K562 (cell line): Measurements from ENCODE around the gene NUFIP1. TPM values are rescaled to one million over a fixed set of nuclear protein-coding genes. Genes with fewer than 3 reads are reported as not detected.

ENCODE experiments used
- ADNP ChIP-seq: fragments of 200-800 bp; sonication (Bioruptor generic); IDR thresholded peaks from 2 replicates; pipeline ENCODE4 v1.6.1; 2016; ENCODE audit warnings: missing genetic modification characterization, missing compliant biosample characterization
- CTBP1 ChIP-seq: fragments of 450-650 bp; IDR thresholded peaks from 2 replicates; pipeline ENCODE4 v1.6.1; 2016; ENCODE audit warnings: borderline replicate concordance
- DDX20 ChIP-seq: fragments of 450-650 bp; IDR thresholded peaks from 2 replicates; pipeline ENCODE4 v1.6.1; 2016; ENCODE audit warnings: missing genetic modification characterization, low read depth, mild to moderate bottlenecking, missing compliant biosample characterization, moderate library complexity
- EHMT2 ChIP-seq: fragments of 450-650 bp; IDR thresholded peaks from 2 replicates; pipeline ENCODE4 v1.6.1; 2018; ENCODE audit warnings: antibody characterized with exemption
- ERF ChIP-seq: fragments of 450-650 bp; formaldehyde crosslinking; IDR thresholded peaks from 2 replicates; pipeline ENCODE4 v1.4.0; 2020; ENCODE audit warnings: mild to moderate bottlenecking, mixed read lengths
- IRF2 ChIP-seq: sonication (generic); formaldehyde crosslinking; IDR thresholded peaks from 2 replicates; pipeline ENCODE4 v1.8.1; 2022; ENCODE audit warnings: mild to moderate bottlenecking, missing genetic modification reagents
- IRF9 ChIP-seq: fragments of 450-650 bp; IDR thresholded peaks from 2 replicates; pipeline ENCODE4 v1.6.1; 2016; ENCODE audit warnings: missing biosample characterization, missing genetic modification characterization
- JUND ChIP-seq, 2 experiments: IDR thresholded peaks; 2 replicates in 1 of 2; 3 replicates in 1 of 2; pipeline ENCODE4 v1.6.1; 2011; ENCODE audit warnings: borderline replicate concordance in 2 of 2, low read depth in 2 of 2, low read length in 2 of 2, improper control_type of control experiment in 1 of 2, missing biosample characterization in 1 of 2, missing genetic modification characterization in 1 of 2, missing genetic modification reagents in 1 of 2
- KLF13 ChIP-seq: fragments of 450-650 bp; IDR thresholded peaks from 2 replicates; pipeline ENCODE4 v1.6.1; 2016; ENCODE audit warnings: missing genetic modification characterization, low read depth, mild to moderate bottlenecking, missing compliant biosample characterization, moderate library complexity, borderline replicate concordance
- MTA2 ChIP-seq: fragments of 450-650 bp; IDR thresholded peaks from 2 replicates; pipeline ENCODE4 v1.6.1; 2016; ENCODE audit warnings: low read depth
- MYC ChIP-seq, 2 experiments: fragments of 250-450 bp in 1 of 2; sonication (Bioruptor Pico) in 1 of 2; IDR thresholded peaks; 2 replicates each; pipeline versions ENCODE4 v1.5.1 to v1.6.1; 2012 to 2021; ENCODE audit warnings: low read depth in 2 of 2, borderline replicate concordance in 1 of 2, improper control_type of control experiment in 1 of 2, low read length in 1 of 2, mild to moderate bottlenecking in 1 of 2, moderate library complexity in 1 of 2
- MYNN ChIP-seq, 2 experiments: sonication (generic); formaldehyde crosslinking in 1 of 2; IDR thresholded peaks; 2 replicates each; pipeline versions ENCODE4 v1.5.0 to v1.6.1; 2016 to 2020; ENCODE audit warnings: antibody characterized with exemption in 1 of 2, missing genetic modification reagents in 1 of 2
- NCOR1 ChIP-seq: fragments of 450-650 bp; IDR thresholded peaks from 2 replicates; pipeline ENCODE4 v1.6.1; 2016; ENCODE audit warnings: mild to moderate bottlenecking, moderate library complexity
- NFE2 ChIP-seq: IDR thresholded peaks from 2 replicates; pipeline ENCODE4 v1.6.1; 2014; ENCODE audit warnings: antibody characterized with exemption, low read depth
- SIN3A ChIP-seq, 2 experiments: fragments of 150-350 bp in 1 of 2; IDR thresholded peaks; 2 replicates each; pipeline ENCODE4 v1.6.1; 2011 to 2016; ENCODE audit warnings: borderline replicate concordance in 2 of 2, low read depth in 2 of 2, low read length in 2 of 2, mild to moderate bottlenecking in 2 of 2, moderate library complexity in 2 of 2; ENCODE audit not compliant: control insufficient read depth in 1 of 2
- SIRT6 ChIP-seq: IDR thresholded peaks from one replicate; pipeline ENCODE4 v1.6.1; 2012; ENCODE audit warnings: low read depth, mild to moderate bottlenecking, control low read depth, inconsistent platforms, low read length, moderate library complexity
- SMC3 ChIP-seq: conservative IDR thresholded peaks from 2 replicates; pipeline ENCODE4 v1.6.1; 2011; ENCODE audit warnings: low read depth, low read length, improper control_type of control experiment; ENCODE audit not compliant: insufficient read depth
- SRSF7 ChIP-seq: fragments of 200-400 bp; formaldehyde crosslinking; optimal IDR thresholded peaks from 2 replicates; pipeline ENCODE3; 2017; ENCODE audit warnings: mild to moderate bottlenecking, low read depth, low read length
- TARDBP ChIP-seq: fragments of 450-650 bp; IDR thresholded peaks from 2 replicates; pipeline ENCODE4 v1.6.1; 2016
- THRB ChIP-seq: fragments of 450-650 bp; formaldehyde crosslinking; conservative IDR thresholded peaks from 2 replicates; pipeline ENCODE4 v1.4.0; 2022; ENCODE audit warnings: mild to moderate bottlenecking, missing genetic modification characterization
- ZBED1 ChIP-seq: IDR thresholded peaks from 2 replicates; pipeline ENCODE4 v1.6.1; 2014
- ZBTB34 ChIP-seq: fragments of 250-450 bp; sonication (Bioruptor Pico); IDR thresholded peaks from 2 replicates; pipeline ENCODE4 v1.8.0; 2021; ENCODE audit warnings: mild to moderate bottlenecking, moderate library complexity
- ZBTB7A ChIP-seq: IDR thresholded peaks from 2 replicates; pipeline ENCODE4 v1.6.1; 2011; ENCODE audit warnings: low read depth, mild to moderate bottlenecking, low read length, moderate library complexity, borderline replicate concordance; ENCODE audit not compliant: control insufficient read depth
- ZFX ChIP-seq: sonication (generic); formaldehyde crosslinking; IDR thresholded peaks from 2 replicates; pipeline ENCODE4 v1.8.0; 2022; ENCODE audit warnings: mild to moderate bottlenecking, missing genetic modification reagents, moderate library complexity
- polyA plus RNA-seq, 8 experiments: library from polyadenylated mRNA; depleted of rRNA in 4 of 8; stranded (reverse) in 5 of 8; unstranded in 3 of 8; fragments of >200 nt; fragmentation: Nextera tagmentation in 2 of 8; fragmentation: Illumina TruSeq in 1 of 8; extraction: Ambion mirVana in 2 of 8; extraction: Trizol in 1 of 8; gene quantifications; 2 replicates each; pipeline versions ENCODE4 v1.2.1 to v1.2.3, GENCODE V29; 2011 to 2014; ENCODE audit warnings: inconsistent platforms in 1 of 8, missing spikeins in 1 of 8
- total RNA-seq, 7 experiments: library from RNA; depleted of rRNA in 6 of 7; stranded (reverse); fragments of >200 nt in 6 of 7; fragmentation: Illumina TruSeq in 2 of 7; extraction: Trizol in 2 of 7; gene quantifications; 2 replicates each; pipeline versions ENCODE4 v1.2.1 to v1.2.3, GENCODE V29; 2011 to 2021; ENCODE audit warnings: low replicate concordance in 1 of 7

The NUFIP1 gene
- total and polyA plus RNA-seq, 9 of the 15 experiments (the other 6 are each of a cell fraction or from before 2014, with no cell fraction given) = 2.6 to 9.7 (median 4.1) TPM

GRCh38 chr13:44917589-44918325, 71.5 kb downstream of the NUFIP1 start (continued):
- TF ChIP-seq IRF9 (tag) (no peak), KLF13 (tag) (peak; percentile 77; the same call in 1 of the 2 replicates), JUND (IDR thresholded peaks at IDR 0.05; ENCODE audit: borderline replicate concordance, low read depth, low read length) (0 out of 2 replicates have a peak, but pooled peaks have one; percentile 36), JUND (tag; IDR thresholded peaks at IDR 0.05; ENCODE audit: borderline replicate concordance, low read depth, low read length) (peak; percentile 14; the same call in 1 of the 3 replicates), SMC3 (peak; percentile 22; the same call in 1 of the 2 replicates), DDX20 (tag) (no peak), ADNP (tag) (no peak), THRB (CRISPR knock-in tag) (peak; percentile 87), ZFX (CRISPR knock-in tag) (no peak; the same call in 1 of the 2 replicates), ERF (CRISPR knock-in tag) (no peak), MYNN (IDR thresholded peaks at IDR 0.05) (no peak), MYNN (CRISPR knock-in tag; IDR thresholded peaks at IDR 0.05) (no peak), MYC (IDR thresholded peaks at IDR 0.05; ENCODE audit: low read depth, low read length) (peak; percentile 64), MYC (CRISPR knock-in tag; IDR thresholded peaks at IDR 0.05; ENCODE audit: borderline replicate concordance, low read depth) (no peak), NFE2 (no peak), NCOR1 (no peak), ZBED1 (no peak), IRF2 (no peak), EHMT2 (no peak), ZBTB34 (no peak), SIN3A (IDR thresholded peaks at IDR 0.05; ENCODE audit: borderline replicate concordance in 2 of 2, control insufficient read depth in 1 of 2, low read depth in 2 of 2, low read length in 2 of 2) (no peak), SRSF7 (no peak), TARDBP (no peak), SIRT6 (no peak), CTBP1 (peak; percentile 11; the same call in 1 of the 2 replicates), ZBTB7A (peak; percentile 37; the same call in 1 of the 2 replicates), MTA2 (no peak)
